Hypothalamus (tissue), 51 donors: Measurements from ENCODE around the gene VPS26C.

Experiments
- DNase-seq, 51 donors: peaks; one replicate each; lab custom pipeline; 2025; lab: John Stamatoyannopoulos, UW

Gene VPS26C

DNA sequence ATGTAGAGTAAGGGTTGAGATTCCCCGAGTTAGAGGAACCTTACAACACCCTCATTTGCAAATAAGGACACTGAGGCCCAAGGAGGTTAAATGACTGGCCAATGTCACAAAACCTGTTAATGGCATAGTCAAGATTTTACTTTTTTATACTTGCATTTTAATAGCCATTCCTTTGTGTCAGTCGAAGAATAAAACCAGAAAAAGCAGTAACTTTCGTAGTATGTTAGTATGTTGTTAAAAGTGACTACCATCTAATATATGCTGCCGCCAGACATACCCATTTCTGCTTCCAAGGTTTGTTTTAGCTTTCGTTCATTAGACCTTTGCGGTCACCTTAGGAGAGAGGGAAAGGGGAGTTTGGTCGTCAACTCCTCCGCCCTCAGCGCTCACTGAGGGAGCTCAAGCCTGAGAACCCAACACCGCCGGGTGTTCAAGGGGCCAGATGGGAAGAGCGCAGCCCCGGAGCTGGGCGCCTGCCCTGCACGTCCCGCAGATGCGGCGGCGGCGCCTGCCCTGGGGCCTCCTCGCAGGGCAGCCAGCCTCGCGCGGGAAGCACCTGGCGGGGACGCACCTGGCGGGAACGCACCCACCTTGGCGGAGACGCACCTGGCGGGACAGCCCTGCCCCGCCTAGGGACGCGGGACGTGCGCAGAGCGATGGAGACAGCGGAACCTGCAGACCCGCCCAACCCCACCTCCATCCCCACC lies 466 bp downstream of the VPS26C start:
- peak in 14 of 51 donors; percentile 21 to 66 (median 44) for DNase-seq

- DNase-seq, result no peak
Observed at GRCh38 chr21:37264808-37265207, 2.3 kb downstream of the VPS26C start.

- DNase-seq, result no peak
Observed at GRCh38 chr21:37263827-37264600, 3.1 kb downstream of the VPS26C start.

DNA sequence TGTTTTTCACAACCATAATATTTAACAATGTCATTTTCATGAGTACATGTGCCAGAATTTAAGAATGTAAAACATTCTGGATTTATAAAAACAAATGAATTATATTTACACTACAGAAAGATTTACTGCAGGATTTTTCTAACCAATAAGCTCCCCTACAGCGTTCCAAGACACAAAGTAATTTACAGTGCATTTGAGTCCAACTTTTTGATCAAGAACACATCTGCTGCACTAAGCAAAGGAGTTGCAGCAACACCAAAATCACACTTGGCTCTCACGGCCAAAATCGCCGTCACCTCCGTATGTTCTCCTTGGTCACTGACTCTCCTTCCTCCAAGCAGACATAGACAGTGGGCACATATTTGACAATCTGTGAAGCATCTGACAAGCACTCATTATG lies 7.7 kb downstream of the VPS26C start:
- no peak for DNase-seq

DNA sequence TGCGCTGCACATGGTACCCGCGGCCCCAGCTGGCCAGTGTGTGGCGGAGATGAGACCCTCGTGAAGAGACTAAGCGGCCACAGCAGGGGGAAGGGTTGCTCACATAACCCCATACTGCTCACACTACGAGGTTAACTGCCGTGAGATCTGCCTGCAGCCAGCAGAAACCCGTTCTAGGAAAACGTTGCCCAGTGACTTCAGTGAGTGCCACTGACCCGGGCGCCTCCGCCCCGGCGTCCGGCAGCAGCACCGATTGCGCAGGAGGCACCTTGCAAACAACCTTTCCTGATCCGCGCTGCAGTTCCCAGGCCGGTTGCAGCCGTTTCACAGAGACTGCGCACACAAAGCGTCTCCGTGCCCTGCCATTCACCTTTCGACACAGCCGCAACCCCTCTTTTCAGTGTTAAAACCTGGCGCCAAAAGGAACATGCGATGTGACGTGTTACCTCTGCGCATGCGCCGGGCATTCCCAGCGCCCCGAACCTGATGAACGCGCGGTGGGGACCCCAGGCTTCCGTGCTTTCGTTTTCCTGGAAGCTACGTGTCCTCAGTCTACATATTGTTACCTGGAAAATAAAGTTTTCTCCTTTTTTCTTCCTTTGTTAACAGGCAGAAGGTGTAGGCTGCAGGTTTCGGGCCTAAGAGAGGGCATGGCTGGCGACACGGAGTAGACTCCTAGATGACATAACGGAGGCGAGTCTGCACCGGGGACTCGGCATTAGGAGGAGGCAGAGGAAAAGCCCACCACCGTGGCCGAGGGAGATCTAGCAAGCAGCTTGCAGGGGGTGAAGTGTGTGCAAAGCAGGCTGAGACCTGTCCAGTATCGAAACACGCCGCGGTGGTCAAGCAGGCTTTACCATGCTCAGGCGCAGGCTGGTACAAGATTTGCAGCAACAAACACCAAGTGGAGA lies 8.9 kb downstream of the VPS26C start:
- DNase-seq, result peak in 50 of 51 donors; percentile 10 to 82 (median 49)

DNA sequence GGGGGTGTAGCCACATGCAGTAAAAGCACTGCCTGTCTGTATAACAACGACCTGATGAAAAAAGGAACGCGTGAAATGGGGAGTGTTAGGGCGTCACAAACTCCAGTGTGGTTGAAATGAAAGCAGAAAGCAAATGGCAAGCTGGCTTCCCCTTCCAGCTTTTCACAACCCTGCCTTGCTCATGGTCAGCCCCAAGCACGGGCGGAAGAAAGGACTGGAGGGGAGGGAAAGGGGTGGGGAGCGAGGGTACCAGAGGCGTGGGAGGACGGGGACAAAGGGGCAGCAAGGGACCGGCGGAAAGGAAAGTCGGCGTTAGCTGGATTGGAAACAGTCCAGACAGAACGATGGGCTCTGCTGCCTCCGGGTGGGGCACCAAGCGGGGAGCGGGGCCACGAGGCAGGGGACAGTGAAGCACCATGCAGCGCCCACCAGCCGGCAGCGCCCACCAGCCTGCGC lies 9.6 kb downstream of the VPS26C start:
- peak in 8 of 51 donors; percentile 13 to 46 (median 32) for DNase-seq

DNA sequence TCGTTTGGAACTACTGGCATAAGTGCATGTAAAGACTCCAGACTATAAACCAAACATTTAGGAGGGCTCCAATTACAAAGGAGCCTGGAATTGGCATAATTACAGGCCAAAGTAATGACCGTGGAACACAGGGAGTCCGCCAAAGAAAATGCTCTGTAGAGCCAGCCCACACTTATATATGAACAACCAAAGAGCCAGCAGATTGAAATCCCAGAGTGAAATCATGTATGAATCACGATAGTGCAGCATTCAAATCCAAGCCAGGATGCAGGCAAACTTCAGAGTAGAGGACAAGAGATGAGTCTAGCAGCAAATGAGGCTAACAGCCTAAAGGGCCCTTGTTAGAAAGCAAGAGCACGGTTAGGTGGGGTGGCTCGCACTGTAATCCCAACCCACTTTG lies 13.1 kb downstream of the VPS26C start:
- DNase-seq, result no peak

DNA sequence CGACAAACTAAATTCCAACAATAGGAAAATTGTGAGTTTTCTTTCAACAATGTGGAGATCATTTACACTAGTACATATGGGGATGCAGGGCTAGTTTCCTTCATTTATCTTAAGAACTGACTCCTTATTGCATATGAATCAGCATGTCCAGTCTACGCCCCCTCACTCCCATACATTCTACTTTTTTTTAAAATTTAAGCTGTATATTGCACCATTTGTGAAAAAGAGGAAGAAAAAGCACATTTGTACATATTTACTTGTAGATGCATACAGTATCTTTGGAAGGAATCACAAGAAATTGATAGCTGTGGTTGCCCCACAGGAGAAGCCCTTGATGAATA lies 15.9 kb downstream of the VPS26C start:
- no peak for DNase-seq

DNA sequence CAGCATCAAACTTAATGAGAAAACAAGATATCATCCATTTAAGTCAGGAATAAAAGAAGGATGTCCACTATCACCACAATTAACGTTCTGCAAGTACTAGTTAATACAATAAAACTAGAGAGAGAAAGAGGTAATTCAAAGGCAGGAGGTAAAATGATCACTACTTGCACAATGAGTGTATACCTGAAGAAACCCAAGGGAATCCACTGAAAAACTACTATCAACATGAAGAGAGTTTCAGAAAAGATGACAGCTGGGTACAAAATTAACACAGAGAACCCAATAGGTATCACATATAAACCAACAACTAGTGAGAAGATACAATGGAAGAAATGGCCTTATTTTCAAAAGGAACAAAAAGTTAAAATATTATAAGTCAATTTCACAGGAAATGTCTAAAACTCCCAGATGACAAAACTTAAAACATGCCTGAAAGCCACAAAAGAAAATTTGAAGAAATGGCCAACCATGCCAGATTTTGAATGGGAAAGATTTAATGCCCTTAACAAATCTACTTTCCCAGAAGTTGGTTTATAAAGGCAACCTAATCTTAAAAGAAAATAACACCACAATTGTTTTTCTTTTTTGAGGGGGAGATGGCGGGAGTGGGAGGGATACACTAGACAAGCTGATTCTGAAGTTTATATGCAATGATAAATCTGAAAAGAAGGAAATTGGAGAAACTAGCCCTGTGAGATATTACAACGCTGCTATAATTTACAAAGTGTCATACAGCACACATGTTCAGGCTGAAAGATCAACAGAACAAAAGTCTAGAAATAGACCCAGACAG lies 17.8 kb downstream of the VPS26C start:
- DNase-seq, result no peak

DNA sequence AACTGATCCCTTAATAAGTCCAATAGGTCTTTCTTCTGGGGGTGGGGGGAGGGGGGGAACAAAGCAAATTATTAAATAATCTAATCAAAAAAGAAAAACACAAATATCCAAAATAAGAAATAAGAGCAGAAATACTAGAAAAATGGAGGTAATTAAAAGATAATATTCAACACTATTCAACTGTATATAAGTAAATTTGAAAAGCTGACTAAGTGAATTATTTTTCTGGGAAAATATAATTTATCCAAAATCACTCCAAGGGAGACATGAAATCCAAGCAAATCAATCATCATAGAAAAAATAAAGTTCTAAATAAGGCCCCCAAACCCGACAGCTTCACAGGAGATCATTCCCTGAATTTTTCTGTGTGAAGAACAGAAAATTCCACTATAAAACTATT lies 18.8 kb downstream of the VPS26C start:
- no peak for DNase-seq

GRCh38 chr21:37245151-37245550 lies 22.0 kb downstream of the VPS26C start:
- DNase-seq, result no peak

DNA sequence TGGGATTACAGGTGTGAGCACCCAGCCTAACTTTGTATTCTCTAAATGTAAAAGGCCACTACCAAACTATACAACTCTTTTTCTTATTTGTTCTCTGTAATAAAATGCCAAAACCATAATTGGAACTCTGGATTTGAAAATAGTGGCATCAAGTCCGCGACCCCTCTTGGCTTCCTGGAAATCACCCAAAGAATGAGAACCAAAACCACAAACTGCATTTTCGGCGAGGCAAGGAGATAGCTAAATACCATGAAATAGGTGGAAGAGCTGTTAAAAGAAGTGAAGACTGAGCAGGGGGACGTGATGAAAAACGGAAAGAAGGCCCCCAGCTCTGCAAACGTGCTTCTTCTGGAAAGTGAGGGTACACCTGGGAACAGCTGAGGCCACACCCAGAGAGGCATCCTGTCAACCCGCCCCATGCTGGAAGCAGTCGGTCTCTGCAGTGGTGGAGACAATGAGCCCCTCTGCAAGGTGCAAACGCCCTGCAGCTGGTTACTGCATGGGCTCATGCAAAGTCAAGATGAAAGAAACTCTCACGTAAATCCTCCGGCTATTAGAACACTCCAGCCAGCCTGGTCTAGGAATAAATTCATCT lies 22.5 kb downstream of the VPS26C start:
- DNase-seq, result no peak

DNA sequence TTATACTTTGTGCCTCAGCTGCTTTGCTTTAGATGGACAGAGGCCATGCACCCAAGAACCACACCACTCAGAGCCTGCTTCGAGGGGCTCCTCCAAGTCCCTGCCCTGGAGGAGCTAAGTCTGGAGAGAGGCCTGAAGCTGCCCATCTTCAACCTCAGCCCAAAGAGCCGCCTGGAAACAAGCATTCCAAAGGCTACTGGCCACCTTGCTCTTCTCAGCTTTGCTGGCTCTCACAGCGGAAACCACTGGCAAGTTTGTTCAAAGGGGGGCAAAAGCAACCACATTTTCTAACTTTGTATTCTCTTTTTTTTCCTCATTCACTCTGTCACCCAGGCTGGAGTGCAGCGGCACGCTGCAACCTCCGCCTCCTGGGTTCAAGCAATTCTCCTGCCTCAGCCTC lies 23.2 kb downstream of the VPS26C start:
- no peak for DNase-seq

DNA sequence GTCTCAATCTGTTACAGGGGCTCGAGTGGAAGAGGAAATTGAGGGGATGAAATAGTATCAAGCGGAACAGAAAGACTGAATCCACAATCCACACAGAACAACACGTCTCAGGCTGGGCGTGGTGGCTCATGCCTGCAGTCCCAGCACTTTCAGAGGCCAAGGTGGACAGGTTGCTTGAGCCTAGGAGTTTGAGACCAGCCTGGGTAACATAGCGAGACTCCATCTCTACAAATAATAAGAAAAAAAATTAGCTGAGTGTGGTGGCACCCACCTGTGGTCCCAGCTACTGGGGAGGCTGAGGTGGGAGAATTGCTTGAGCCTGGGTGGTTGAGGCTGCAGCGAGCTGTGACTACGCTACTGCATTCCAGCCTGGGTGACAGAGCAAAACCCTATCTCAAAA lies 25.7 kb downstream of the VPS26C start:
- no peak for DNase-seq

GRCh38 chr21:37240978-37241377 lies 26.2 kb downstream of the VPS26C start:
- DNase-seq, result no peak

DNA sequence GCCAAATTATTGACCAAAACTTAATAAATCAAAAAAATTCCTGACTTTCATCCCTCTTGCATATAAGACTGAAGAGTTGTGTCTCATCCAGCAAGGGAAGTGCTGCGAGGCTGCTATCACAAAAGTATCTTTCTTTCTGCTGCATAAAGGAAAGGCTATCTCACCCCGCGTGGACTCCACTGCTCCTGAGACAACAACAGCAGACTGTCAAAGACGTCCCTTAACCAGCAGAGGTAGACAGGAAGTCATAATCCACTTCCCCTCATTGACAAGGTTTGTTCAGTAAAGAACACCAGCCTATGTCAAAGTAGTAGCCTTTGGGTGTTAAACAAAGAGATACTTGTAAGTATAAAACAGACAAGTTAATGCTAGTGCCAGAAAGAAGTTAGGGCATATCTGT lies 29.4 kb downstream of the VPS26C start:
- no peak for DNase-seq

- DNase-seq, result no peak
Observed at GRCh38 chr21:37237346-37237745, 29.8 kb downstream of the VPS26C start.

- DNase-seq, result no peak
Observed at GRCh38 chr21:37233551-37234146, 33.5 kb downstream of the VPS26C start.

DNA sequence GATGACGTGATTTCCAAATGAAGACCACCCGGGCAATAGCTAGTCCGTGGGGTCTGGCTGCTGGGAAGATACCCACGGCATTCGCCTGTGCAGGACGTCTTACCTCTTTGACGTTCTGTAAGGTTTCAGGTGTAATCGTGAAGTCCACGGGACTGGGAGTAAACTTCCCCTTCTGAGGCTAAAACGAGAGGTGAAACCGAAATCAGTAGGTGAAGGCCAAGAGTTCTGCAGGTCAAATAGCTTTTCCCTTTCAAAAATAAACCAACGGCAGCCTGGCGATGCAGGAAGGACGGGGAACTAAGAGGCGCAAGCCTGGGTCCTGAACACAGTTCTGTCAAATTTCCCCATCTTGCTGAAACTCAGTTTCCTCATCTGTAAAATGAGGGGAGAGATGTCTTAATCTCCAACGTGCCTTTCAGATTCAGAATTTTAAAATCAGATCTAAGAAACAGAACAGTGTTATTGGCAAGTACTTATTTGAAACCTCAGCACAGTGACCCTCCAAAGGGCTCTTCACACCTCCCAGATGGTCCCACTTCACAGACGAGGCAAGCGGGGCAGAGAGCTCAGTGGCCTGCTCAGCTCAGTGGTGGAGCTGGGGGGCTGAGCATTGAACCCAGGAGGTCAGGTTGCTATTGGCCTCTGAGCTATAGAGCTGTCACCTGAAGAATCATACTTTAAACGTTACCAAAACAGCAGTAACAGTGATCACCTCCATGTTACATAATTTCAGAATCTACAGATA lies 34.7 kb downstream of the VPS26C start:
- no peak for DNase-seq
